Psoas muscle (tissue), 8 donors: ENCODE results near the gene MOB4. TPM values are rescaled to one million over a fixed set of nuclear protein-coding genes. Genes with fewer than 3 reads are reported as not detected.
A peak's percentile ranks its signal among the peaks of the same experiment; 100 is the strongest.
"Not testable (repeated sequence)": the region's sequence is repeated elsewhere in the genome, so short reads cannot be mapped to it uniquely, and the experiment has no call there.

Source experiments
- ATAC-seq, 4 donors: fragments of 200-7000 bp; cut with Tn5 transposase; one replicate each; pipeline ENCODE4 v1.9.1; 2020; ENCODE audit warnings: moderate library complexity in 3 of 4, mild to moderate bottlenecking in 2 of 4
- DNase-seq, 2 donors: peaks; one replicate each; pipeline ENCODE4 v3.0.0-alpha.2; 2020
- H3K27ac ChIP-seq: fragments of 200-600 bp; one replicate; pipeline ENCODE4 v1.8.0; 2022
- H3K27me3 ChIP-seq, 3 donors: fragments of 200-600 bp in 1 of 3; one replicate each; pipeline versions ENCODE4 v1.6.1 to v1.8.0; 2013 to 2022; ENCODE audit warnings: low read length in 2 of 3, mild to moderate bottlenecking in 2 of 3, moderate library complexity in 1 of 3; ENCODE audit not compliant: insufficient read depth in 3 of 3
- H3K36me3 ChIP-seq, 2 donors: fragments of 200-600 bp in 1 of 2; one replicate each; pipeline versions ENCODE4 v1.6.1 to v1.8.0; 2013 to 2022; ENCODE audit warnings: low read depth in 1 of 2, mild to moderate bottlenecking in 1 of 2, moderate library complexity in 1 of 2; ENCODE audit not compliant: insufficient read depth in 1 of 2
- H3K4me1 ChIP-seq: fragments of 200-600 bp; one replicate; pipeline ENCODE4 v1.8.0; 2022
- H3K4me3 ChIP-seq: fragments of 200-600 bp; one replicate; pipeline ENCODE4 v1.8.0; 2022; ENCODE audit warnings: mild to moderate bottlenecking
- H3K9me3 ChIP-seq: fragments of 200-600 bp; one replicate; pipeline ENCODE4 v1.8.0; 2022
- CTCF ChIP-seq: fragments of 200-600 bp; IDR thresholded peaks from one replicate; pipeline ENCODE4 v1.8.0; 2022; ENCODE audit warnings: antibody characterized with exemption
- WGBS, 3 donors: extraction: QIAGEN DNeasy Blood & Tissue Kit; methylation state at CpG; one replicate each; pipeline versions ENCODE4 v1.1.6 to v1.1.7; 2013; 5-methylcytosine and 5-hydroxymethylcytosine counted together
- intact Hi-C, 2 donors: fragments of 100-400 bp; cut with DNase I; formaldehyde crosslinking; loops; one replicate each; pipeline versions ENCODE4 v1.11.0 to v1.14.2; 2022
- polyA plus RNA-seq, 3 donors: library from polyadenylated mRNA; stranded (reverse); fragments of 200-250 nt; gene quantifications; one replicate each; pipeline ENCODE4 v1.2.3, GENCODE V29; 2013
- total RNA-seq, 4 donors: library from RNA; stranded (reverse); fragmentation: NEBNext Ultra II Directional in 2 of 4; extraction: Animal tissue kit (Norgen Biotek cat#: 25700) in 2 of 4; gene quantifications; one replicate each; pipeline versions ENCODE4 v1.2.1 to v1.2.4, GENCODE V29; 2021 to 2023
- donor health status: healthy with polysubstance abuse.
- donor health status: DM: no; HTN: no; CAD: no; lungs with moderate emphysema.
- donor health status: Bipolar disorder and iron deficiency.
- donor health status: healthy.
- donor health status: DM: yes; HTN: yes; CAD: no.
- donor health status: DM: no; HTN: no; CAD: no.
- donor health status: DM: no; HTN: no; CAD: no.
- donor health status: DM: yes; HTN: yes; CAD: no.

Gene MOB4
- total and polyA plus RNA-seq, 7 donors, result 22.7 to 57.6 (median 29.6) TPM

- H3K4me1 ChIP-seq, result no peaks in the 10 kb centered on the region
- no peaks in the 10 kb centered on the region for H3K9me3 ChIP-seq
- no peak overlapping the region for H3K27ac ChIP-seq
- no peak overlapping the region for H3K4me3 ChIP-seq
- DNase-seq (no peak), ATAC-seq (no peak)
- WGBS, 3 donors, result 83 to 86% (median 85%) methylated on average over 5 of the region's 5 CpGs
- no peak for TF ChIP-seq CTCF
- H3K36me3 ChIP-seq, result peaks cover 6 to 77% of the 10 kb centered on the region in 2 donors
- no peaks in the 10 kb centered on the region for H3K27me3 ChIP-seq
- intact Hi-C loops, result no loop called here
Observed at GRCh38 chr2:197547163-197547900, 31.5 kb downstream of the MOB4 start.

GRCh38 chr2:197548582-197548981, 32.7 kb downstream of the MOB4 start:
- Histone ChIP-seq H3K36me3 (peaks cover 0 to 77% of the 10 kb centered on the region in 2 donors), H3K27ac (no peak overlapping the region), H3K9me3 (no peaks in the 10 kb centered on the region), H3K4me1 (no peaks in the 10 kb centered on the region), H3K4me3 (no peak overlapping the region), H3K27me3 (no peaks in the 10 kb centered on the region)
- 92 to 96% (median 94%) methylated on average over 5 of the region's 5 CpGs for WGBS, 3 donors
- ATAC-seq, result no peak
- no peak for DNase-seq
- no peak for TF ChIP-seq CTCF
- intact Hi-C loops, result no loop called here

- DNase-seq, ATAC-seq, intact Hi-C loops, H3K4me3 ChIP-seq, H3K27ac ChIP-seq, H3K4me1 ChIP-seq, H3K9me3 ChIP-seq, H3K27me3 ChIP-seq: not testable (repeated sequence)
- 81 to 93% (median 91%) methylated on average over 2 of the region's 2 CpGs for WGBS, 3 donors
- H3K36me3 ChIP-seq, result peaks cover 0 to 78% of the 10 kb centered on the region in 2 donors
Observed at GRCh38 chr2:197551260-197551659, 35.4 kb downstream of the MOB4 start.

GRCh38 chr2:197555467-197555866, 39.6 kb downstream of the MOB4 start:
- H3K4me1 ChIP-seq, result no peaks in the 10 kb centered on the region
- no peaks in the 10 kb centered on the region for H3K27me3 ChIP-seq
- ATAC-seq, result no peak
- TF ChIP-seq CTCF, result no peak
- no peak overlapping the region for H3K27ac ChIP-seq
- H3K9me3 ChIP-seq, result no peaks in the 10 kb centered on the region
- no peak overlapping the region for H3K4me3 ChIP-seq
- peaks cover 0 to 77% of the 10 kb centered on the region in 2 donors for H3K36me3 ChIP-seq
- intact Hi-C loops, result no loop called here
- DNase-seq, result no peak

- 23 to 32% (median 26%) methylated on average over 1 of the region's 1 CpG for WGBS, 3 donors
Observed at GRCh38 chr2:197556456-197556855, 40.6 kb downstream of the MOB4 start.

More at GRCh38 chr2:197556456-197556855, 40.6 kb downstream of the MOB4 start:
- Histone ChIP-seq H3K27ac (peak overlapping the region; percentile 17), H3K36me3 (peaks cover 0 to 67% of the 10 kb centered on the region in 2 donors), H3K27me3 (no peaks in the 10 kb centered on the region), H3K4me1 (no peaks in the 10 kb centered on the region), H3K9me3 (no peaks in the 10 kb centered on the region), H3K4me3 (no peak overlapping the region)
- DNase-seq (no peak), ATAC-seq (peak in 2 of 4 donors; percentile 52 to 72)
- intact Hi-C loops, result no loop called here
- TF ChIP-seq CTCF, result no peak
